GM08714 (cell line): ENCODE results near the gene FAT1.
A peak's percentile ranks its signal among the peaks of the same experiment; 100 is the strongest.

Experiments used
- H3K4me3 ChIP-seq: fragments of 200-500 bp; sonication (Bioruptor generic); 2 replicates; pipeline ENCODE4 v1.5.1; 2014; ENCODE audit warnings: mild to moderate bottlenecking, low read length, inconsistent platforms
- ZNF274 ChIP-seq: IDR thresholded peaks from 2 replicates; pipeline ENCODE4 v1.6.1; 2012; ENCODE audit warnings: mild to moderate bottlenecking, low read depth, low read length

The FAT1 gene

GRCh38 chr4:186736466-186736865 is 12.8 kb upstream of the FAT1 start:
- H3K4me3 ChIP-seq = no peak overlapping the region
- TF ChIP-seq ZNF274 = no peak

GRCh38 chr4:186734251-186734650 is 10.6 kb upstream of the FAT1 start:
- H3K4me3 ChIP-seq = no peak overlapping the region
- TF ChIP-seq ZNF274 = no peak

GRCh38 chr4:186733778-186734177 is 10.1 kb upstream of the FAT1 start:
- TF ChIP-seq ZNF274 = no peak
- no peak overlapping the region for H3K4me3 ChIP-seq

GRCh38 chr4:186730621-186731020 is 7.0 kb upstream of the FAT1 start:
- no peak overlapping the region for H3K4me3 ChIP-seq
- no peak for TF ChIP-seq ZNF274

GRCh38 chr4:186729856-186730255 is 6.2 kb upstream of the FAT1 start:
- H3K4me3 ChIP-seq = no peak overlapping the region
- no peak for TF ChIP-seq ZNF274

GRCh38 chr4:186728631-186729271 is 5.1 kb upstream of the FAT1 start:
- no peak for TF ChIP-seq ZNF274
- no peak overlapping the region for H3K4me3 ChIP-seq

GRCh38 chr4:186727977-186728519 is 4.4 kb upstream of the FAT1 start:
- H3K4me3 ChIP-seq = no peak overlapping the region
- TF ChIP-seq ZNF274 = no peak

GRCh38 chr4:186727169-186727976 is 3.7 kb upstream of the FAT1 start:
- no peak for TF ChIP-seq ZNF274

GRCh38 chr4:186726426-186727168 is 2.9 kb upstream of the FAT1 start:
- peak overlapping the region; percentile 51 for H3K4me3 ChIP-seq
- no peak for TF ChIP-seq ZNF274

More at GRCh38 chr4:186727169-186727976, 3.7 kb upstream of the FAT1 start:
- H3K4me3 ChIP-seq = no peak overlapping the region

- peak overlapping the region; percentile 51 for H3K4me3 ChIP-seq
- no peak for TF ChIP-seq ZNF274
Measured at GRCh38 chr4:186725469-186726425, 2.1 kb upstream of the FAT1 start.

- H3K4me3 ChIP-seq = peak overlapping the region; percentile 50
- no peak for TF ChIP-seq ZNF274
Measured at GRCh38 chr4:186724864-186725468, 1.3 kb upstream of the FAT1 start.

- peak overlapping the region; percentile 50; the same call in 1 of the 2 replicates for H3K4me3 ChIP-seq
- no peak for TF ChIP-seq ZNF274
Measured at GRCh38 chr4:186724058-186724863, 605 bp upstream of the FAT1 start.

- peak overlapping the region; percentile 50 for H3K4me3 ChIP-seq
- TF ChIP-seq ZNF274 = no peak
Measured at GRCh38 chr4:186722796-186723291, 812 bp downstream of the FAT1 start.
